ENCODE results near the gene CCDC192.
"Not testable (repeated sequence)": the region's sequence is repeated elsewhere in the genome, so short reads cannot be mapped to it uniquely, and the experiment has no call there.

The CCDC192 gene

DNA sequence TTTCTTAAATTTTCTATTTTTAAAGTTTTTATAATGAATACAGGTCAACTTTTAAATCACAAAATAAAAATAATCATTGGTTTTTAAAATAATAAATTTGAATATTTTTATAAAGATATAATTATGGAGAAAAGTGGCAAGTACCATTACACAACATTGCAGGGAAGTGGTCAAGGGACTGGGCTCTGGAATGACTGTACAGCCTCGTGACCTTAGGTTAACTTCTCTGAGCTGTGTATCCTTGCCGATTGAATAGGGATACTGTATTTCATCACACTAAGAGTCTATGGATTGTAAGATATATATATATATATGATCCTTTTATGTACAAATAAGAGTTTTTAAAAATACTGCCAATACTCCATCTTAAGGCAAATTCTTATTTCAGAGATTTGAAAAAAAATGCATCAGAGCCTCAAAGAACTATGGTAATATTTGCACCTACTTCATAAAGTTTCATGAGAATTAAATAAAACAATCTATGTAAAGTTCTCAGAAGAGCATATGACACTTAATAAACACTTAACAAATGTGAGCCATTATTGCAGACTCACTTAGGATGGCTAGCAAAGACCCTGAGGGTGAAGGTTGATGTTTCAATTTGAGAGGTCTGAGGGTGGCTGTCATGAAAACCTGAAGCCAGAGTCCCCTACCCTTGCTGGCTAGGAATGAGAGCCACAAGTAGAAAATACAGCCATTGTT, 136.5 kb downstream of the CCDC192 start:
- FAIRE-seq, result peak; percentile 80
- DNase-seq (ENCODE audit: low spot score), result no peak

GRCh38 chr5:127840198-127840524, 137.0 kb downstream of the CCDC192 start:
- FAIRE-seq, result no peak

DNA sequence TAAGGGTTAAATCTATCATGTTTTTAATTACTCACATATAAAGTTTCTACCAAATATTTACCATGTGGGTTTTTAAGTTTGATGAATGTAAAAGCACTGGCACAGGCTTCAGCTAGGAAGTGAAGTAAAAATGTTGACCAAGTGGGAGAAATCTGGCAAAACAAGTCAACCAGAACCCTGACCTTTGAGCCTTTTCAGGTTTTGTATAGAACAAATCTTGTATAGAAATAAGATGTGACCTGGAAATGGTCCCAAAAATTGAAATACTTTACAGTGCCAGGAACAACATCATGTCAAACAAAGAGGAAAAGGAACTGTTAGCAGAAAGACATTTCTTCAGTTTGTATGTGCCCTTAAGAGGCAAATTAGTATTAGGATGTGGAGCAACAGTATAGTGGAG, 137.6 kb downstream of the CCDC192 start:
- peak; percentile 79 for FAIRE-seq
- DNase-seq (ENCODE audit: low spot score), result no peak

More at GRCh38 chr5:127840198-127840524, 137.0 kb downstream of the CCDC192 start:
- no peak for DNase-seq (ENCODE audit: low spot score)

GRCh38 chr5:127844581-127845021, 141.4 kb downstream of the CCDC192 start:
- no peak for DNase-seq (ENCODE audit: low spot score)
- FAIRE-seq, result no peak

DNA sequence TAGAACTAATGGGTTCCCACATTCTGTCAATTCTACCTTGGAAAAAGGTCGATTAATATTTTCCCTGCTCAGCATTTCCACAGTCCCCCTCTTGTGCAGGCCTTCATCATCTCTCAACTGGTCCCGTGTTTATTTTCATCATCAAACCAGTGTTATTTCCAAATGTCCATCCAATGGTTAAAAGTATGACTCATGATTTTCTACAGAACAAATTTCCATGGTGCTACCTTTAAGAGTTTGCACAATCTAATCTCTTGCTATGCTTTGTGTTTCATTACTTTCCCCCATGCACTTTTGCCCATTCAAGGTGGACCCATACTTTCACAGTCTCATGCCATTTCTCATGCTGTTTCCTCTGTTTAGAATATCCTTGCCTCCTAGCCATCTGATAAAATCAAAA, 143.7 kb downstream of the CCDC192 start:
- no peak for DNase-seq (ENCODE audit: low spot score)
- no peak for FAIRE-seq

- DNase-seq (ENCODE audit: low spot score); FAIRE-seq: not testable (repeated sequence)
Observed at GRCh38 chr5:127847641-127848040, 144.4 kb downstream of the CCDC192 start.

DNA sequence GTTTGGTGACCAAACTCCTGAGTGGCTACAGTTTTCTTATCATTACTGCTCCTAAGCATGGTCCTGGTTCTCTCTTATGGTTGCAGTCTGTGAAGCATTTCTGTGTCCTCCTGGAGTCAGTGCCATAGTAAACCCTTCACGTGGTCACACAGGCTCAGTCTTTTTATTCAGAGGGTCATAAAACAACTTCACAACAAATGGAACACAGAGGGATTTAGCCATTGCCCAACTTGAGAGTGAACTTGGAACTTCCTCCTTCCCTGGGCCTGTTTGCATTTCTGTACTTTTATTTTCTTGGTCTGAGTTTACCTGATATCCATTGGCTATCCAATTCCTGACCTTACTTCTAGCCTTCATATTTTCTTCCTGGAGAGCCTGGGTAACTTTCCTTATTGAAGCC, 144.9 kb downstream of the CCDC192 start:
- DNase-seq (ENCODE audit: low spot score) (no peak), FAIRE-seq (no peak)

DNA sequence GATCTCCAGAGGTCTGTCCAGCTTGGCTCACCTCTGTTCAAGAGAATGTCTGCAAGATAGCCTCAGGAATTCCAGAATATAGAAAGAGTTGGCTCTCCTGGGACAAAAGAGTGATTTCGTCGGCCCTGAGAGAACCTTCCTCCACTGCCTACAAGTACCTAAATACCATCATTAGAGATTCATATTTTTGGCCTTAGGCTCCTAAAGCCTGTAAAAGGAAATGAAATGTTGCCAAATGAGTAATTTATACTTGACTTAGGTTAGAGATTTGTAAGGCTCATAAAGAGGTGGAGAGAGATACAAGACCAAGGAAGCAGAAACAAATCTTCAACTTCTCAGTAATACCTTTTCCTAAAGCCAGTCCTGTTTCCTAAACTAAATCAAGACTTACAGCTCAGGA, 146.2 kb downstream of the CCDC192 start:
- FAIRE-seq (no peak), DNase-seq (ENCODE audit: low spot score) (no peak)

- FAIRE-seq, result no peak
- no peak for DNase-seq (ENCODE audit: low spot score)
Observed at GRCh38 chr5:127849891-127850290, 146.7 kb downstream of the CCDC192 start.

- DNase-seq (ENCODE audit: low spot score) (no peak), FAIRE-seq (no peak)
Observed at GRCh38 chr5:127851964-127852363, 148.8 kb downstream of the CCDC192 start.

- no peak for DNase-seq (ENCODE audit: low spot score)
- no peak for FAIRE-seq
Observed at GRCh38 chr5:127854520-127854919, 151.3 kb downstream of the CCDC192 start.

DNA sequence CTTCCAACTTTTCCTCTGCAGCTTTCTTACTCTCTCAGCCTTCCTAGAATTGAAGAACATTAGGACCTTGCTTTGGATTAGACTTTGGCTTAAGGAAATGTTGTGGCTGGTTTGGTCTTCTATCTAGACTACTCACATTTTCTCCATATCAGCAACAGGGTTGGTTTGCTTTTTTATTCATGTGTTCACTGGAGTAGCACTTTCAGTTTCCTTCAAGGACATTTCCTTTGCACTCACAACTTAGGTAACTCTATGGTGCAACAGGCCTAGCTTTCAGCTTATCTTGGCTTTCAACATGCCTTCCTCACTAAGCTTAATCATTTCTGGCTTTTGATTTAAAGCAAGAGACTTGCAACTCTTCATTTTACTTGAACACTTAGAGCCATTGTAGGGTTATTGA, 153.1 kb downstream of the CCDC192 start:
- FAIRE-seq, result no peak
- no peak for DNase-seq (ENCODE audit: low spot score)

DNA sequence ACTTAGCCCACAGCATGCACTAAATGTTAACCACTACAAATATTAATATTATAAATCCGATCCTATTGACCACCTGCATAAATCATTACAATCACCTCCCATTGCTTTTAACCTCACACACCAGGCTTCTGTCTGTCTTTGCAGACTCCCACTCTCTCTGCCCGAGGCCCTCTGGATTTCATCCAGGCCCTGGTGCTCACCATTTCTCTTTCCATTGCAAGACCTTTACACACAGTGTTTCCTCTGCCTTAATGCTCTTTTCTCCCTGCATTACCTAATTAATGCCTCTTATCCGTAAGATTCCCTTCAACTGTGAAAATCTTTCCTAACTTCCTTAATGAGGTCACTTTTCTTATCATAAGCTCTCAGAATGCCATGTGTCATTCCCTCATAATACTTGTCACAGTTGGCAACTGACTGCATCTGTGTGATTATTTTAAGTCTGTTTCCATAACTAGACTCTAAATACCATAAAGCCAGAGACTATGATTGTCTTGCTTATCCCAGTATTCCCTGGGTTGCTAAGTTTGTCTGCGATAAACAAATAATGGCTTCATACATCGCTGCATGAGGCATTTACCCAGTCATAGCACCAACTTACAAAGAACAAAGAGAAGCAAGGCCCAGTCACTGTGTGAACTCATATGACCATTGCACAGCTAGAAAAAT, 155.1 kb downstream of the CCDC192 start:
- DNase-seq (ENCODE audit: low spot score), result no peak
- no peak for FAIRE-seq

DNA sequence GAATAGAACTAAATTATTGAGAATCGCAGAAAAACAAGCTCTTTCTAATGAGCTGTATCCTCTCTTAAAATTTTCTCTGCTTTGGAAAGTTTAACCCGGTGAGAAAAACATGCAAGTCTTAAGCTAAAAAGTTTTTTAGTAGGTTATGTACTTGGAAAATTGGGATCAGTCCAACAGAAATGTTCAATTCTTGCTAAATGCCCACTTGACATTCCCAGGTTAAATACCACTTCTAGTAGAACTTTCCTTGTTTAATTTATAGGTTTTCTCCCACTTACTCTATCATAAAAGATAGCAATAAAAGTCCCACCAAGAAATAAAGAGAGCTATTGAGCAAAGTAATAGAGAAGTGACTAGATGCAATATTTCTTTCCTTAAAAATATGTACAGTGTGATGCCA, 157.1 kb downstream of the CCDC192 start:
- no peak for FAIRE-seq
- DNase-seq (ENCODE audit: low spot score), result no peak

DNA sequence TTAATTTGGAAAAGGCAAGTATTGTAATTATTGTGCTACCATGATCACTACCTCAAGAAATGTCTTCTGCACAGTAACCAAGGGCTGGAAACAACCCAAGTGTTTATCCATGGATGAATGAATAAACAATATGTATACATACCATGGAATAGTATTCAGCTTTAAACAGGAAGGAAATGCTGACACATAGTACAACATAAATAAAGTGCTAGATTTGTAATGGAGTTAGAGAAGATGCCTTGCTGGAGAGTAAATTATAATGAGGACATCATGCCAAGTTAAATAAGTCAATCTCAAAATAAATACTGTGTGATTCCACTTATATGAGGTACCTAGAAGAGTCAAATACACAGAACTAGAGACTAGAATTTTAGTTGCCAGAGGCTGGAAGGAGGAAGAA, 160.0 kb downstream of the CCDC192 start:
- FAIRE-seq, result no peak
- no peak for DNase-seq (ENCODE audit: low spot score)

DNA sequence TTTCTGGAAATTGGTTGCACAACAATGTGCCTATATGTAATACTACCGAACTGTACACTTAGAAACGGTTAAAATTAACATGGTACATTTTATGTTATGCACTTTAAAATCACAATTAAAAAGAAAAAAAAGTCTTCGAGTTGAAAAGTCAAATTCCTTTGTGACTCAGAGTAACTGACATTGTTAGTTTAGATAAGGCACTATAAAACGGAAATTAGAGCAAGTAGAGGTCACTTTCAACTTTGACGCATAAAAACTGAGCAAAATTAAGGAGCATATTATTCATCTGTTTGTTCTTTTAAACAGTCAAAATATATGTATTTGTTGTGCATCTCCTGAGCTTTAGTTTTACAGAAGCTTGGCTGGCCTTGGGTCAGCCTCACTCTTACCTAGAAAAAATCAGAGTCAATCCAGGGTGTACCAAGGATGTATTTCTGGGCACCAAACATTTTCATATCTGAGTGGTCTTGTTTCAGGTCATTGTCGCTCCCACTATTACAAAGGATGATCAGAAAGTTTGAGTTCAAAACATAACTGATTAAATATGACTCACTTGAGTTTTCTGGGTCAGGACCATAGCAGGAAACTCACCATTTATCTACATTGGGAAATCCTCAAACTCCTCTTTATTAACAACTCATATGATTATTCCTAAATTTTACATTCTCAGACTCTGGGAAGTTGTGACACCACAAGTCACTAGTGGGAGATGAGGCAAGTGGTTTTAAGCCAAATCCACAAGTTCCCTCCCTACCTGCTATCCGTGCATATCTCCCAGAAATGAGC, 160.6 kb downstream of the CCDC192 start:
- no peak for FAIRE-seq
- no peak for DNase-seq (ENCODE audit: low spot score)

- no peak for FAIRE-seq
- no peak for DNase-seq (ENCODE audit: low spot score)
Observed at GRCh38 chr5:127864511-127864910, 161.3 kb downstream of the CCDC192 start.

DNA sequence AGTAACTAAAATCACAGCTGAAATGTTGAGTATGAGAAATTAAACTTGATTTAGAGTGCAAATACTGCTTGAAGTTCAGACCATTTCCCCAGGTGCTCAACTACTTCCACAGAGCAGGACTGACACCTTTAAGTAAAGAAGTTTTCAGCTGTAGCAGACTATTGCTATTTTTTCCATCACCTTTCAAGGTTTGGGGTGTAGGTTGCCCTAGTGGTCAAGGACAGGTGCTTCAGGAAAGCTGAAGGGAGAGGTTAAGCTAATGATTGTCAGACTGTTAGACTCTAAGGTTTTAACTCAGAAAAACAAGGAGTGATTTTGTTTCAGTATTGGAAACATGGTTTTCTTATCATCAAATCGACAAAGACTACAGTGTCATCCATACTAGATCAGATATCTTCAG, 162.1 kb downstream of the CCDC192 start:
- DNase-seq (ENCODE audit: low spot score), result no peak

DNA sequence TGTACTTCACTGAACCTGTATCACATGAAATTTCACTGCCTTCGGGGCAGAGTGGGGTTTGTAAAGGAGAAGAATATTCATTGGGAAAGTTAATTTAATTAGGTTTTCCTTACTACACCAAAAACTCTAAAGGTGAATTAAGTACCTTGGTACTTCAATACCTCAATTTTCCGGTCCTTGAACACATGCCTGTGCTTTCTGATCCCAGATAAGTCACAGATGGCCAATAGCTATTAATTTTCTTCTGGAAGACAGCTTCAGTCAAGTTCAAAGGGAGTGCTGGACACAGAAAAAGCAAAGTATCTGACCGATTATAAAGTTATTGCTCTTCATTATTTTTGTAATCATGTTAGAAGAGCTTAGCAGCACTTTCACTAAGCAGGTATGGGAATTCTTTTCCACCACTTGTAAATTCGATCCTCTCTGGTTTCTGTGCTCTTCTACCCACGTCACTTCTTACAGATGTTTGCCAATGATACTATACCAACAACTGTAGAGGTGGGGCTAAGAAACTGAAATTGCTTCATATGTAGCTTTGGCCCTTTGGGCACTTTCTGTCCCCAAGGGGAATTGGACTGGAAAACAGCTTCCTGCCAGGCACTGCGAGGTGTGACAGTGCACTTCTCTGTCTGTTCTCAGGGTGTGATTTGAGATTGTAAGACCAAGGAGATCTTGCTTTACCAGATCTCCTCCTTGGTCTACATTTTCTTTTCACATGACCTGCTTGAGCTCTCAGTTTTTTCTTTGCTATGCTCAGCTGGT, 164.0 kb downstream of the CCDC192 start:
- FAIRE-seq, result no peak
- DNase-seq (ENCODE audit: low spot score), result no peak

More for the DNA sequence above, 162.1 kb downstream of the CCDC192 start:
- no peak for FAIRE-seq

- DNase-seq (ENCODE audit: low spot score) (no peak), FAIRE-seq (no peak)
Observed at GRCh38 chr5:127870914-127871313, 167.7 kb downstream of the CCDC192 start.

- FAIRE-seq (no peak), DNase-seq (ENCODE audit: low spot score) (no peak)
Observed at GRCh38 chr5:127871503-127872153, 168.4 kb downstream of the CCDC192 start.

All from RCC 7860 (cell line).